G401.6 (cell line): ENCODE data around the gene LRRIQ3.
"Not testable (repeated sequence)": the region's sequence is repeated elsewhere in the genome, so short reads cannot be mapped to it uniquely, and the experiment has no call there.

Experiments
- FAIRE-seq: peaks from 2 replicates; lab custom pipeline; 2012; peaks lifted over from hg19 to GRCh38; lab: Jason Lieb, UNC

Gene LRRIQ3, protein sequence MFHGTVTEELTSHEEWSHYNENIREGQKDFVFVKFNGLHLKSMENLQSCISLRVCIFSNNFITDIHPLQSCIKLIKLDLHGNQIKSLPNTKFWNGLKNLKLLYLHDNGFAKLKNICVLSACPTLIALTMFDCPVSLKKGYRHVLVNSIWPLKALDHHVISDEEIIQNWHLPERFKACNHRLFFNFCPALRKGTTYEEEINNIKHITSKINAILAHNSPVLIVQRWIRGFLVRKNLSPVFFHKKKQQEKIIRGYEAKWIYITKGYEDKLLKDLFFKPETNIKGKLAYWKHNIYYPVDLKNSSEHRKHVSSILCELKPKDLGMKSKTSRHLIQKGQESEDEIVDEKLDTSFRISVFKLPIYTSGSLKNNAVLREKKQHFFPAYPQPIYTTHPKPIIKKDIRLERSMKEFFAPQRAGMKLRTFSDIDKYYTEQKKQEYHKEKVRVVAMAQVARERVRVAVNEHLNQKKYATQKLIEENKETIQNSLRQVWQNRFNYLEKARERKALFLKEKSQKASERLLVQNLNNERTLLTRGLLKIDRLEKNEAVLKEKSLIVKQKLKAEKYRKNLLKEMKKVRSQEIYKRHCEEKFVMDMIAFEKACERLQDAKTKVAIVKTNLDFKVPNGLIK

DNA sequence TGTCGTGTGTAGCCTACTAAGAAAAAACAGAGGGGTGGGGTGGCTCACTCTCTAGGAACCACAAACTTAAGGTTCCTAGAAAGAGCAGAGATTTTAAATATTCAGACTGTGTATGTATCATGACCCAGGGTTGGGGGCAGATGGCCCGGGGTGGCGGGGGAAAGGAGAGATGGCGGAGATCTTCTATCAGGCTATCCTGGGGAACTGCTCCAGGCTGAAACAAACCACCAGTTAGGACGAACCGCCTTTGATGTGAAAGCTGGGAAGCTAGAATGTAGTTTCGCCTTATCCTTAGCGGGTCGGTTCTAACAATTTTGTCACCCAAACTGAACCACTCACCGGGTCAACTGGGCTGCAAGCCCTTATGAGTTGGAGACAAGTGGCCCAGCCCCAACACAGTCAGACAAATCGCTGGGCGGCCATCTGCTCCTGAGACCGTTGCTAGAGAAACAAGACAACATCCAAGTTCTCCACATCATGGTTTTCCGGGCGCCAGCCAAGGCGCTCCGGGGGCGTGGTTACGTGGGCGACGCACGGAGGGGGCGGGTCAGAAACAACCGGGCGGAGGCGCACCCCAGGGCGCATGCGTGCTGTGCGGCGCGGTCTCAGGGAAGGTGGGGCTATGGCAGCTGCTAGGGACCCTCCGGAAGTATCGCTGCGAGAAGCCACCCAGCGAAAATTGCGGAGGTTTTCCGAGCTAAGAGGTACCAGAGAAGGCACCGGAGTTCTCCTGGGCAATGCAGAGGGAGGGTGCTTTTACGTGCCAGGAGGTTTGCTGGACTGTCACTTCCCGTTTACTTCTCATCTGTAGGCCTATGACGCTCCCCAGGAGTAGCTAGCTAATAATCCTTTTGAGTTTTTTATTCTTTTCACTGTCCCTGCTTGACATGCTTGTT lies at the start of gene LRRIQ3, which contains the start of gene FPGT:
LRRIQ3 (minus strand) TSS at position 520 of the 896 bp plus-strand sequence. CDS start 14,492 bp downstream, outside the sequence.
FPGT (plus strand) TSS at position 586 of the 896 bp plus-strand sequence; CDS start at position 623, 37 bp downstream.
- peak; percentile 94 for FAIRE-seq

DNA sequence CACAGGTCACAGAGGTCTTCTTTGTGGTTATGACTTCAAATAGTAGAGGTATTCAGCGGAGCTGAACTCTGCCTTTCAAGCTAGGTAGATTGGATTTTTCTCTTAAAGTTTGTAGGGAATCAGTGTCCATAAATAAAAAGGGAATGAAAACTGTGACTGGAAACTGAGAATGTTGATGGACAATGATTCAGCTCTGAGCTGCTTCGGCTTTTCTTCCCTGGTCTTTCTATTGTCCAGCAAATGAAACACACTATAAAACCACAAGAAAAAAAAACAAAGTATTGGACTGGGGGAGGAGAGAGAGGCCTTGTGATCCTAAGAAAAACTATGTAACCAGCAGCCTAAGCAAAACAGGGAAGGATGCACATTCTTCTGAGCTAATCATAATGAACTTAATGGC lies 48.3 kb upstream of the LRRIQ3 start:
- no peak for FAIRE-seq

DNA sequence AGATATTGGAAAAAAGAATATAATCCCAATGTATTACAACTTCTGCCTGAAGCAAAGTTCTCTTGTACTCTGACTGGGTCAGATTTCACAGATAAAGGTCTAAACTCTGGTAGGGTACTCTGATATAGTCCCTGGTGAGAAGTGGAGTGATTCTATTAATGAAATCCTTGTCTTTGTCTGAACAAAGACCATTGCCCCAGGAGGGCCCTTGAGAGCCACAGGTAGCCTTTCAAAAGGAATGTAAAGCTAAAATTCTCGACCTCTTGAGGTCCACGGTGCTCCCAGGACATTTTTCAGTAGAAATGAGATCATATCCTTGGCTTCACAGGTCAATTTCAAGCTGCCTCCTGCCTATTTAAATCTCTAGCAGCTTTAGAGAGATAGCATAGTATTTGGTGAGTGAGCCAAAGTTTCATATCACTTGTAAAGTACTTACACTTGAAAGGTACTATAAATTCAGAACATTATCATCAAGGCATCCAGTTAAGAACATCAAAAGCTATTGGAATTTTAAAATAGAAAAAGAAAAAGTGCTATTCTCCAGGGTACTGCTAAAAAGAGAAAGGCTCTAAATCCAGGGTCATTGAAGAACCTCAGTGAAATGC lies 47.3 kb upstream of the LRRIQ3 start:
- FAIRE-seq: no peak

DNA sequence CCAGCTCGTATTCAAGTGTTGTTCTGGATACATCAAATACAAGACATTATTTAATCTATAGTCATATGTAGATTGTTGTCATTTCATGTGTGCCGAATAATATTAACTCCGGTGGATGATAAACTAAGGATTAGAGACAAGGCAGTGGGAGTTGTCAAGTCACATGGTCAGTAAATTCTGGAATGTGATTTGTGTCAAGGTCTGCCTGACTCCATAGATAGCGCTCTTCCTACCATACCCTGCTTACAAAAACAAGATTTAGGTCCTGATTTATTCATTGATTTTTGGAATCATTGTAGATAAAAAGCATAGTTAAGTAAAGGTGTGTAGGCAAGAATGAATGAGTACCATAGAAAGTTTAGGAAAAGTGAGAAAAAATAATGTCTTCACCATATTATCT lies 39.8 kb upstream of the LRRIQ3 start:
- FAIRE-seq: no peak

DNA sequence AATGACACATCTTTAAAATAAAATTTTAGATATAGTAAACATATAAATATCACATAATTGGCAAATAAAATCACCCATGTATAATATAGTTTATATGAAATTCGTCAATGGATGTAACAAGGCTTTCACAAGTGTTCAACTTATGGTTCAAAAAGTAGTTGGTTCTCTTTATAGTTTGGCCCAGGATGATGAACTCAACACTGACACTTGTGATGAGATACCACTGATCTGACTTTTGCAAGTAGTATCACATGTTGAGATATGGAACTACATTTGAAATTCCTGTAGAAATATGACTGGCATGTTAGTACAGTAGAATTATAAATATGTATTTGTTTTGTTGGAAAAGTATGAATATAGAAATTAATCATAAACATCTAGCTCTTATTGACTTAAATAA lies 39.1 kb upstream of the LRRIQ3 start:
- FAIRE-seq: no peak

DNA sequence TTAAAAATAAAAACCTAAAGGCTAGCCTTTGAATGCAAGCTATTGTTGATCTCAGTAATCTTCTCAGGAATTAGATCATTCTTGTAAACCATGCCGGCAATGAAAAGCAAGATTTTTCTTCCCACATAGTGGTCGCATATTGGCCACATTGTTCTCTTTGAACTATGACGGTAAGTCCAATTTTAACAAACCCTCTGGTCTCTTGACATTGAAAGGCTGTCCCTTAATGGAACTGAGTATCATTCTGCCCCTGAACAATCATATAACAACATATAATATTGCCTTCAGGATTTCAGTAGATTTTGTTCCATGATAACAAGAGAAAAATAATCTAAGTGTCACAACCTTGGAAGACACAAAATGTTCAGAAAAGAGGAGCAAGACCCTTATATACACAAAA lies 38.5 kb upstream of the LRRIQ3 start:
- no peak for FAIRE-seq

DNA sequence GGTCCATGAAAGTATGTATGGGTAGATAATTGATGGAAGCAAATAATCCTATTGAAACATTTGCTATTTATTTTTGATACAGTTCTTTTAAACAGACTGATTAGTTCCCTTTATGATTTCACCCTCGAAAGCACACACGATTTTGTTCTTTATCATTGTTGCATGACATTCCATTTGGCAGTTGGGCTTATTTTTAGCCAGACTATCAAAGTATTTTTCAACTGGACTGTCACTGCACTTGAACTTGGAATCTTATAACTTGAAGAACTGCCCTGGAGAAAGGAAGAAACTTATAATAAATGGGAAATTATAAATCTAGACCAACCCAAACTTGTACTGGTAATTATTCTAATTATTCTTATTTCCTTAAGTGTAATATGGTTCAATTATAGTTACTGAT lies 37.2 kb upstream of the LRRIQ3 start, which contains the start of gene TNNI3K:
TNNI3K (plus strand) TSS at position 235 of the 400 bp plus-strand sequence; CDS start at position 300, 65 bp downstream.
- no peak for FAIRE-seq

DNA sequence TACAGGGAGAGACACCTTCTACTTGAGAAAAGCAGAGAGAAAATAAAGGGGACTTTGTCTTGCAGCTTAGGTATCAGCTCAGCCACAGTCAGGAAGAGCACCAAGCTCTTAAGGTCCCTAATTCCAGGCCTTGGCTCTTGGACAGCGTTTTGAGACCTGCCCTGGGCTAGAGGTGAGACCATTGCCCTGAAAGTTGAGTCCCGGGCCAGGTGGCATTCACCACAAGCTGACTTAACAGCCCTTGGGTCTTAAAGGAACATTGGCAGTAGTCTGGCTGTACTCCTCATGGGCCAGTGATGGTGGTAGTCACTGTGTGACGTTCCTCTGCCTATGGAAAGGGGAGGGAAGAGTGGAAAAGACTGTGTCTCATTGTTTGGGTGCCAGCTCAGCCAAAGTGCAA lies 25.5 kb upstream of the LRRIQ3 start:
- FAIRE-seq: no peak

DNA sequence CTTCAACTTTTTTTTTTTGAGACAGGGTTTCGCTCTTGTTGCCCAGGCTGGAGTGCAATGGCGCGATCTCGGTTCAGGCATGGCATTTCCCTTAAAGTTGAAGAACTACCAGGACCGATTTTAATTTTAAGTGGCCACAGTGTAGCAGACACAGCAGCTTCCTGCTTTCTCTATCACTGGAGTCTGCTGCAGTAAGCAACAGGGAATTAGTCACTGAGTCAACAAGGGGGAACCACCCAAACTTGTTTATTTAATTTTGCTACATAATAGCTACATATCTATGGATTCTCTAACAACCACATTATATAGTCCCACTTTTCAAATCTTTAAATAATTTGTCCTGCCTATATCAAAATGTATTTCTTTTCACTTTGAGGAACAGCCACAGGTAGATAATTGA lies 24.7 kb upstream of the LRRIQ3 start:
- no peak for FAIRE-seq

DNA sequence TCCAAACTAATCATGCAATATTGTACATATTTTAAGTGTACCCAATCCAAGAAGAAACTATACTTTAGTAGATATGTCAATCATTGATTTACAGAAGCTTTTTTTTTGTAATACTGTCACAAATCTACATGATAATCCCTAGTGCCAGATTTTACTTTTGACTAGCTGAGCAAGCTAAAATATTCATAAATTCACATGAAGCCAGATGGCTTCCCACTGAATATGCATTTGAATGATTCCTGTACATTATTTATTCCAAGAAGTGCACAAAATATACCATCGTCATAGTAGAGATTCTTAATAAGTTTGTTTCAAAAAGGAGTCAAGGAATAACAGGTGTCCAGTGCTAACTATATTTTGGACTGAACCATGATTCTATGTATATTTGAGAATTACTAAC lies 17.3 kb upstream of the LRRIQ3 start:
- FAIRE-seq: no peak

DNA sequence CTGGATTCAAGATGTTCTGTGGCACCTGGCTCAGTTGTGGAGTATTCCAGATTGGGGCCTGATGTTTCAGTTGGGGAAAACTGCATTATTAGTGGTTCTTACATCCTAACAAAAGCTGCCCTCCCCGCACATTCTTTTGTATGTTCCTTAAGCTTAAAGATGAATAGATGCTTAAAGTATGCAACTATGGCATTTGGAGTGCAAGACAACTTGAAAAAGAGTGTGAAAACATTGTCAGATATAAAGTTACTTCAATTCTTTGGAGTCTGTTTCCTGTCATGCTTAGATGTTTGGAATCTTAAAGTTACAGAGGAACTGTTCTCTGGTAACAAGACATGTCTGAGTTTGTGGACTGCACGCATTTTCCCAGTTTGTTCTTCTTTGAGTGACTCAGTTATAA lies 7.3 kb upstream of the LRRIQ3 start:
- FAIRE-seq: no peak

DNA sequence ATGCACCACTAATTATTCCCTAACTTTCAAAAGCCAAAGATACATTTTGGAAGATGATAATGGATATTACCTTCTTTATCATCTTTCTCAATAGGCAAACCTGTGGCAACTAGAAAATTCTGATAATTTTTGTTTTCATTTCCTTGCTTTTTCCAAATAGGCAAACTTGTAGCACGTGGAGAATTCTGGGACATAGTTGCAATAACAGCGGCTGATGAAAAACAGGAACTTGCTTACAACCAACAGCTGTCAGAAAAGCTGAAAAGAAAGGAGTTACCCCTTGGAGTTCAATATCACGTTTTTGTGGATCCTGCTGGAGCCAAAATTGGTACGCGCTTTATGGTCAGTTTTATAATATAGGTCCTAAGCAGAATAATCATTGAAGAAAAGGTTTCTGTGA lies 1.5 kb upstream of the LRRIQ3 start:
- no peak for FAIRE-seq

DNA sequence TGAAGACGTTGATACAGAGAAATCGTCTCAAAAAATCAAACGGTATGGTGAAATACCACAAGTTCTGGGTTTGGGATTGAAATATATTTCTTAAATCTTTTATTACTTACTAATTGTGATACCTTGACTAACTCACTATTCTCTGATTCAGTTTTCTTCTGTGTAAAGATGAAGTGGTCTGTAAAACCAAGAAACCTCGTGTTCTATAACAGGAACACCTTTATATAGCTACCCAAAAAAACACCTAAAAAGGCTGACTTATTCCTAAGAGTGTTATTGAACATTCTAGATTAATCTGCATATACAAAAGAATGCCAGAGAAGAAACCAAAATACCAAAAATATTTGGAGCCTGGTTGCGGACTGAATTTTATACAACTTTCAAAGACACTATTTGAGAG lies 721 bp downstream of the LRRIQ3 start:
- no peak for FAIRE-seq

DNA sequence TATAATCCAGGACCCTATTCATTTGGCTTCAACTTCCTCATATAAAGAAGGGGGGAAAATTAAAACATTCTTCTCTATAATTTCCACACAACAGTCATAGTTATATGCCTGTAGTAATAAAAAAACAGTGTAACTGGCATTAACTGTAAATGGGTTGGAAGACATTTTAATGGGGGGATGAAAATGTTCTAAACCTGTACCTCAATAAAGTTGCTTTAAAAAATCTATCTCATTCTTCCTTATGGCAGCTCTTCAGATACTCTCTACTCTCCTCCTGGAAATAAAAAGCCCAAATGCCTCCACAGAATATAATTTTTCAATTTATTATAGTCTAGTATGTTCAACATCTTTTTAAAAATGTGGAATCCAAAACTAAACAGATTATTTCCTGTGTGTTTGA lies 2.6 kb downstream of the LRRIQ3 start:
- no peak for FAIRE-seq

DNA sequence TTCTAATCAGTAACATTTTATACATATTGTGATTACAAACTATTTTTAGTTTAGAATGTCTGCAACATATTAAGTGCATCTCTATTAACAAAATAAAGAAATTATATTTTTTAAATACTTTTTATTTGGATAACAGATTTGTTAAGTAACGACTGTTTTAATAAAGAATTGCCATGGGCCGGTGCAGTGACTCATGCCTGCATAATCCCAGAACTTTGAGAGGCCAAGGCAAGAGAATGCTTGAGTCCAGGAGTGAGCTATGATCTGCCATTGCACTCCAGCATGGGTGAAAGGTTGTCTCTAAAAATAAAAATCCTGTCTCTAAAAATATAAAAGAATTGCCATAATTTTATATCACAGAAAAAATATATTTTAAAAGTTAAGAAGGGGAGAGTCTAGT lies 4.1 kb downstream of the LRRIQ3 start:
- no peak for FAIRE-seq

DNA sequence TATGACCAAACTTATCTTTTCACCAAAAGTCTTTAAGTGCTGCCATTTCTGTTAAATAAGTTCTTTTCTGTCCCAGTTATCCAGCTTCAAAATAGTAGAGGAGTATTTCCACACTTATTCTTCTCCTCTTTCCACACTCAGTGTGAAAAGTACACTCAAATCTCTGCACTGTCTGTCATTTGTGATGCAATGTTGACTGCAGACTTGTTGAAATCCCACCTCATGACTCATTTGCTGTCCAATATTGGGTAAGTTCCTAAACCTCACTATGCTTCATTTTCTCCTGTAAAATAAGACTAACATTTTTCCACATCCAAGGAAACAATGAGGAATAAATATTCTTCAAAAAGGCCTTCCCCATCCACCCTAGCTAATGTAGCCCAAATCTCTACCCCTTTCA lies 17.5 kb downstream of the LRRIQ3 start:
- no peak for FAIRE-seq

DNA sequence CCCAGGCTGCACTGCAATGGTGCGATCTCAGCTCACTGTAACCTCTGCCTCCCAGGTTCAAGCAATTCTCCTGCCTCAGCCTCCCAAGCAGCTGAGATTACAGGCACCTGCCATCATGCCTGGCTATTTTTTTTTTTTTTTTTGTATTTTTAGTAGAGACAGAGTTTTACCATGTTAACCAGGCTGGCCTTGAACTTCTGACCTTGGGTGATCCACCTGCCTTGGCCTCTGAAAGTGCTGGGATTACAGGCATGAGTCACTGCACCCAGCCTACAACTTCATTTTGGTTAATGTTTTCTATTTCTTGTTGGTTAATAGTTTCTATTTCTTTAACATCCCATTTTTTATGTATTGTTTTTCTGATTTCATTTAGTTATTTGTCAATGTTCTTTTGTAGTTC lies 23.6 kb downstream of the LRRIQ3 start:
- not testable (repeated sequence) for FAIRE-seq

DNA sequence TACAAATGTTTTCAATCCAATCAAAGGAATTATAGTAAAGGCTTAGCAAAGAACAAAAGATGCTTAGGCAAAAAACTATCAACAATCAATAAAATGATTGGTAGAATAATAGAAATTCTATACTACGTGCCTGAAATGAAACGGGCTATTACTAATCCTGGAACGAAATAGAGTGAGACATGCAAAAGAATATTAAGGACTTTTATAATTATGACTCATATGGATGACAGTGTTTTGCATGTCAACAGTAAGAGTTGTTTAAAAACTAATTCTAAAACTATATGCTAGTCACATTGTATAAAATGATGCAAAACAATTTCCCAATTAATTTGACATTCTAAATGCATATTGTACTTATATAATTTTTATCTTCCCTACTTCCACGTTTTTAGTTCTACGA lies 35.6 kb downstream of the LRRIQ3 start:
- no peak for FAIRE-seq

DNA sequence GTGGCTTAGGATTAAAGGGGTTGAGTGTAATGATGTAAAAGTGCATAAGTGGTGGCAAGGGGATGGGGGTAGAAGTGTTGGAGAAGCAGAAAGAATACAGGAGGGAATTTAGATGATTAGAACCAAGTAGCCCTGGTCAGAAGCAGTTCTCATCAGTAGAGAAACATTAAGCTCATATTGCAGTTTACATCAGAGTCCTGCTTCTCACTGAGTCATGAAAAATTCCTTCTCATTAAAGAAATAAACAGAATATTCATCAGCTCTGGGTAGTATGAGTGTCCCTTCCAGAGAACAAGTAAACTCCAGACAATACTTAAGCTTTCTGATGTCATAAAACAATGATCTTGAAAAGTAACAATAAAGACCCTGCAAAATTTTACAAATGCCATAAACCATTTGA lies 36.5 kb downstream of the LRRIQ3 start:
- no peak for FAIRE-seq

DNA sequence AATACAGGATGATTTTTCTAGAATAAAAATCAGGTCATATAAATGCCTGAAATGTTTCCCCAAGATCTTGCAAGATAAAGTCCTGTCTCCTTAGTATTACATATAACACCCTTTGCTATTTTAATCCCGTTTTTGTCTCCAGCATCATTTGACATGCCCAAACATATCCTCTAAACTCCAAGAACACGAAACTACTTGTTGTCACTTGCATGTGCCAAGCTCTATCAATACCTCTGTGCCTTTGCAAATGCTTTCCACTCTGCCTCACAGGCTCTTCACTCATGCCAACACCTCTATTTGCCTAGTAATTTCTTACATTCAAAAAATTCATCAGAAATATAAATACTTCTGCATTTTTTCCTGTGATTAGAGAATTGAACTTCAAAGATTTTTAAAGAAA lies 37.9 kb downstream of the LRRIQ3 start:
- no peak for FAIRE-seq

DNA sequence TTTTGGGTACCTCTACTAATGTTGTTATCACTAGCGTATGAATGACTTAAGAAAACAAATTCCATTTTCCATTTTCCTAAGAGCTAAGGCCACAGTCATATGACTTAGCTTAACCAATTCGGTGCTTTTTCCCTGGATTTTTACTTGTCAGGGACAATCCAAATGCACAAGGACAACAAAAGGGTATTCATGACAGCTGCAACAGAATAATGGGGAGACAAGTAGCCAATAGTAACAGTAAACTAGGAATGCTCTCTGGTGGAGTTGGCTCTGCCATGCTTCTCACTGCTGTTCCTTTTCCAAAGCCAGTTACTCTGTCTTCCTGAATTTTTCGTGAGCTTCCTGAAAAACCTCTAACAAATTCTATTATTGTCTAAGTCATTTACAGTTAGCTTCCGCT lies 52.9 kb downstream of the LRRIQ3 start:
- FAIRE-seq: no peak

DNA sequence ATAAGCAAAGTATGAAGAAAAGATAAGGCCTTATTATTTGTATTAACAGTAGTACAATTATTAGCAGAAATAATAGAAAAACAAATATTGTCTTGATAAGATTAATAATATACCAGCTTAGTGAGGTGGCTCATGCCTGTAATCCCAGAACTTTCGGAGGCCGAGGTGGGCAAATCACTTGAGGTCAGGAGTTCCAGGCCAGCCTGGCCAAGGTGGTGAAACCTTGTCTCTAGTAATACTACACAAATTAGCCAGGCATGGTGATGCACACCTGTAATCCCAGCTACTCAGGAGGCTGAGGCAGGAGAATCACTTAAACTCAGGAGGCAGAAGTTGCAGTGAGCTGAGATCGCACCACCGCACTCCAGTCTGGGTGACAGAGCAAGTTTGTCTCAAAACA lies 80.6 kb downstream of the LRRIQ3 start:
- FAIRE-seq: not testable (repeated sequence)
